Heart left ventricle (tissue), 13 donors: ENCODE measurements around the gene TNPO3.

Source experiments
- POLR2A ChIP-seq, 2 donors: fragments of 450-650 bp; IDR thresholded peaks; one replicate each; pipeline ENCODE4 v1.6.1; 2017; ENCODE audit warnings: antibody characterized with exemption in 2 of 2, mild to moderate bottlenecking in 2 of 2, moderate library complexity in 2 of 2
- TF ChIP-seq, protein P1 (sequence below), 12 donors: fragments of 200-600 bp; sonication (generic) in 4 of 12; IDR thresholded peaks; one replicate each; pipeline versions ENCODE4 v1.5.0 to v1.8.0; 2018 to 2022; ENCODE audit warnings: antibody characterized with exemption in 12 of 12, mild to moderate bottlenecking in 5 of 12
- donor health status: ischemic (EF 13 %, LVEDD 7.1; RV severe dilation, severe dysfunction).
- donor health status: DM: no; HTN: yes; CAD: no.
- donor health status: DM: no; HTN: no; CAD: no.
- donor health status: ischemic (EF 25% LVEDD 6.9; RV normal size, moderate dysfunction).
- donor health status: ischemic (EF 25% LVEDD 5.7; RV mildly dilated, moderate dysfunction).
- donor health status: ischemic (EF 35%, LVEDD 5.7; RV mildly dilated, moderate dysfunction).
- donor health status: nonischemic (EF 11% LVEDD 7.7; RV severe dilation, severe dysfunction).
- donor health status: DM: yes; HTN: yes; CAD: no.
- donor health status: PGD.
- donor health status: ischemic (EF 29% LVEDD 5.4; RV normal size, mild dysfunction).
- donor health status: nonischemic (EF 23%, LVEDD 6.1; RV moderate dilation, normal function).

DNA sequence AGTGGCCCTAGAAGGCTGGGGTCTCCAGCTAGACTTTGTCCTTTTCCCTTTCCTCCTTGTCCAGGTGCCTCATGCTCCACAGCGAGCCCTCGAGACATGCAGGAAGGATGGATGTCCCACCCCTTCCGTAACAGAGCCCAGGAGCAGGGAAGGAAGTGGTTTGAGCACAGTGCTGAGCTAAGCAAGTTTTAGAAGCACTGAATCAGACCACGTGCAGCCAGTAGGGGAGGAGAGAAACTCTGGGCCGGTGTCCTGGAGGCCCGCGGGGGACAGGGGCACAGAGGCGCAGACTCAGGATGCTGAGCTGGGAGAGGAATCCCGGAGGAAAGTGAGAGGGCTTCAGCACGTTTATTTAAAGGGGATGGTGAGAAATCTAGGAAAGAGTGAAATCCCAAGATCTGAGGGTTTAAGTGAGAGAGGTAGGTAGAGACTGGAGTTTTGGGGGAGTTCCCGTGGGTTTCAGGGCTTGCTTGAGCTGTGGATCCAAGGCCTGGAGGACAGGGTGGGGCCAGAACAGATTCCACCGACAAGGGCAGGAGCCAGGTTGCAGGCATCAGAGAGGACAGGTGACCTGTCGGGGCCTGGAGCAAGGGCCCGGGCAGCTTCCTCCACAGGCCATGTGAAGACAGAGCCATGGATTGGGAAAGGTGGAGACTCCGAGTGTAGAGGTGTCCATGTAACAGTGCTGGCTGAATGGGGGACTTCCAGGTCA is 121.6 kb downstream of the TNPO3 start:
- TF ChIP-seq, protein P1, sequence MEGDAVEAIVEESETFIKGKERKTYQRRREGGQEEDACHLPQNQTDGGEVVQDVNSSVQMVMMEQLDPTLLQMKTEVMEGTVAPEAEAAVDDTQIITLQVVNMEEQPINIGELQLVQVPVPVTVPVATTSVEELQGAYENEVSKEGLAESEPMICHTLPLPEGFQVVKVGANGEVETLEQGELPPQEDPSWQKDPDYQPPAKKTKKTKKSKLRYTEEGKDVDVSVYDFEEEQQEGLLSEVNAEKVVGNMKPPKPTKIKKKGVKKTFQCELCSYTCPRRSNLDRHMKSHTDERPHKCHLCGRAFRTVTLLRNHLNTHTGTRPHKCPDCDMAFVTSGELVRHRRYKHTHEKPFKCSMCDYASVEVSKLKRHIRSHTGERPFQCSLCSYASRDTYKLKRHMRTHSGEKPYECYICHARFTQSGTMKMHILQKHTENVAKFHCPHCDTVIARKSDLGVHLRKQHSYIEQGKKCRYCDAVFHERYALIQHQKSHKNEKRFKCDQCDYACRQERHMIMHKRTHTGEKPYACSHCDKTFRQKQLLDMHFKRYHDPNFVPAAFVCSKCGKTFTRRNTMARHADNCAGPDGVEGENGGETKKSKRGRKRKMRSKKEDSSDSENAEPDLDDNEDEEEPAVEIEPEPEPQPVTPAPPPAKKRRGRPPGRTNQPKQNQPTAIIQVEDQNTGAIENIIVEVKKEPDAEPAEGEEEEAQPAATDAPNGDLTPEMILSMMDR (IDR thresholded peaks at IDR 0.05), result no peak
- no peak for TF ChIP-seq POLR2A (IDR thresholded peaks at IDR 0.05)
